HepG2 (cell line): ENCODE data around the gene BACH1. TPM values are rescaled to one million over a fixed set of nuclear protein-coding genes. Genes with fewer than 3 reads are reported as not detected.

Source experiments
- ATAC-seq: fragments of 200-7000 bp; cut with Tn5 transposase; 3 replicates; pipeline ENCODE4 v1.9.1; 2020; ENCODE audit warnings: mild to moderate bottlenecking, moderate library complexity
- BruUV-seq: library from RNA; stranded (reverse); fragments of 400-500 nt; replicated peaks from 2 replicates; lab custom pipeline; 2021; lab: Mats Ljungman, UMichigan
- CTCF ChIA-PET: fragments of 300-600 bp; formaldehyde crosslinking; extraction: SDS; loops from one replicate; lab custom pipeline; 2021; ENCODE audit warnings: low total read pairs, inconsistent platforms, low intra/inter-chr PET ratio; lab: Yijun Ruan, JAX
- POLR2A ChIA-PET: fragments of 350-600 bp; sonication (Branson Sonifier 250); formaldehyde crosslinking; loops from one replicate; lab custom pipeline; 2020; ENCODE audit warnings: antibody characterized with exemption, inconsistent platforms; lab: Yijun Ruan, JAX
- DNase-seq: peaks from one replicate; pipeline ENCODE4 v3.0.0-alpha.2; 2015; ENCODE audit warnings: low spot score
- FAIRE-seq: peaks from 3 replicates; lab custom pipeline; 2011; peaks lifted over from hg19 to GRCh38; lab: Jason Lieb, UNC
- H2AFZ ChIP-seq: one replicate; pipeline ENCODE4 v1.6.1; 2011; ENCODE audit warnings: low read length, inconsistent platforms
- H3K27ac ChIP-seq: fragments of 300-600 bp; 3 replicates; pipeline ENCODE4 v1.8.0; 2011; ENCODE audit warnings: mixed run types, mild to moderate bottlenecking, mixed read lengths, low read length, inconsistent platforms; ENCODE audit not compliant: insufficient read depth; ENCODE audit errors: extremely low read length
- H3K27me3 ChIP-seq, 2 experiments: fragments of 200-600 bp in 1 of 2; 2 replicates in 1 of 2; 3 replicates in 1 of 2; pipeline versions ENCODE4 v1.6.0 to v1.8.0; 2011; ENCODE audit warnings: low read length in 2 of 2, mild to moderate bottlenecking in 2 of 2, moderate library complexity in 2 of 2, inconsistent platforms in 1 of 2; ENCODE audit not compliant: insufficient read depth in 2 of 2, control insufficient read depth in 1 of 2
- H3K36me3 ChIP-seq, 2 experiments: fragments of 200-600 bp in 1 of 2; replicated peaks in 1 of 2; 2 replicates in 1 of 2; 3 replicates in 1 of 2; pipeline versions ENCODE4 v1.5.1 to v1.8.0; 2011; ENCODE audit warnings: low read length in 2 of 2, inconsistent platforms in 1 of 2; ENCODE audit not compliant: insufficient read depth in 2 of 2, control insufficient read depth in 1 of 2
- H3K4me1 ChIP-seq: 2 replicates; pipeline ENCODE4 v1.5.1; 2012; ENCODE audit warnings: low read length, inconsistent platforms; ENCODE audit not compliant: insufficient read depth
- H3K4me2 ChIP-seq: 2 replicates; pipeline ENCODE4 v1.6.0; 2011; ENCODE audit warnings: low read depth, low read length, inconsistent platforms
- H3K4me3 ChIP-seq, 3 experiments: fragments of 200-600 bp in 1 of 3; sonication (generic), shearing (Covaris generic) in 1 of 3; replicated peaks in 1 of 3; 2 replicates each; pipeline ENCODE4 v1.5.1; 2011 to 2016; ENCODE audit warnings: low read length in 3 of 3, inconsistent platforms in 2 of 3, low read depth in 2 of 3, mild to moderate bottlenecking in 2 of 3, control low read depth in 1 of 3, mixed read lengths in 1 of 3; ENCODE audit not compliant: insufficient read depth in 1 of 3
- H3K79me2 ChIP-seq: one replicate; pipeline ENCODE4 v1.6.1; 2011; ENCODE audit warnings: low read length, inconsistent platforms; ENCODE audit not compliant: insufficient read depth
- H3K9ac ChIP-seq: 2 replicates; pipeline ENCODE4 v1.6.0; 2011; ENCODE audit warnings: mild to moderate bottlenecking, low read depth, low read length, inconsistent platforms; ENCODE audit not compliant: insufficient read depth
- H3K9me3 ChIP-seq: 2 replicates; pipeline ENCODE4 v1.5.1; 2012; ENCODE audit warnings: mild to moderate bottlenecking, low read length
- H4K20me1 ChIP-seq: 2 replicates; pipeline ENCODE4 v1.6.0; 2011; ENCODE audit warnings: inconsistent platforms, mild to moderate bottlenecking, low read length, moderate library complexity; ENCODE audit not compliant: insufficient read depth
- AHR ChIP-seq: IDR thresholded peaks from 2 replicates; pipeline ENCODE4 v1.6.1; 2018; ENCODE audit warnings: missing genetic modification reagents, missing compliant biosample characterization
- BRCA1 ChIP-seq: sonication (generic); formaldehyde crosslinking; IDR thresholded peaks from 2 replicates; pipeline ENCODE4 v1.4.0; 2020; ENCODE audit warnings: missing genetic modification reagents
- CBX2 ChIP-seq, 2 experiments: fragments of 200-600 bp in 1 of 2; sonication (generic); formaldehyde crosslinking in 1 of 2; IDR thresholded peaks; 2 replicates each; pipeline versions ENCODE4 v1.7.0 to v1.8.1; 2018 to 2022; ENCODE audit warnings: low read depth in 2 of 2, low read length in 1 of 2, mild to moderate bottlenecking in 1 of 2, missing genetic modification reagents in 1 of 2
- CEBPB ChIP-seq: IDR thresholded peaks from 2 replicates; pipeline ENCODE4 v1.6.1; 2011; ENCODE audit warnings: low read depth, low read length, improper control_type of control experiment, borderline replicate concordance
- EP300 ChIP-seq, 3 experiments: sonication (generic) in 1 of 3; formaldehyde crosslinking in 1 of 3; IDR thresholded peaks; 2 replicates each; pipeline versions ENCODE4 v1.5.1 to v1.6.1; 2011 to 2020; ENCODE audit warnings: low read depth in 2 of 3, low read length in 2 of 3, borderline replicate concordance in 1 of 3, improper control_type of control experiment in 1 of 3, mild to moderate bottlenecking in 1 of 3, missing genetic modification reagents in 1 of 3, moderate library complexity in 1 of 3
- GTF3A ChIP-seq: sonication (generic); formaldehyde crosslinking; conservative IDR thresholded peaks from 2 replicates; pipeline ENCODE4 v1.4.0; 2020; ENCODE audit warnings: mild to moderate bottlenecking, missing genetic modification reagents
- HNF4A ChIP-seq: sonication (generic); formaldehyde crosslinking; IDR thresholded peaks from 2 replicates; pipeline ENCODE4 v1.4.0; 2020; ENCODE audit warnings: missing genetic modification reagents
- HOXA3 ChIP-seq: sonication (generic); formaldehyde crosslinking; IDR thresholded peaks from 2 replicates; pipeline ENCODE4 v1.5.0; 2020; ENCODE audit warnings: missing genetic modification reagents
- JDP2 ChIP-seq: sonication (generic); formaldehyde crosslinking; IDR thresholded peaks from 2 replicates; pipeline ENCODE4 v1.8.1; 2022; ENCODE audit warnings: missing genetic modification reagents, borderline replicate concordance
- KAT8 ChIP-seq: IDR thresholded peaks from 2 replicates; pipeline ENCODE4 v1.6.1; 2016; ENCODE audit warnings: missing genetic modification reagents, missing compliant biosample characterization
- TCF12 ChIP-seq, 2 experiments: fragments of 450-650 bp in 1 of 2; sonication (generic) in 1 of 2; formaldehyde crosslinking in 1 of 2; IDR thresholded peaks; 2 replicates each; pipeline versions ENCODE4 v1.6.1 to v1.8.0; 2017 to 2022; ENCODE audit warnings: antibody characterized with exemption in 1 of 2, mild to moderate bottlenecking in 1 of 2, missing genetic modification reagents in 1 of 2, moderate library complexity in 1 of 2
- ZBTB20 ChIP-seq: sonication (generic); formaldehyde crosslinking; IDR thresholded peaks from 2 replicates; pipeline ENCODE4 v1.8.1; 2023; ENCODE audit warnings: missing genetic modification reagents, low read depth, mild to moderate bottlenecking, borderline replicate concordance
- ZNF382 ChIP-seq: sonication (generic); formaldehyde crosslinking; IDR thresholded peaks from 2 replicates; pipeline ENCODE4 v1.5.0; 2020; ENCODE audit warnings: missing genetic modification reagents, mild to moderate bottlenecking, borderline replicate concordance
- ZNF446 ChIP-seq: sonication (generic); formaldehyde crosslinking; IDR thresholded peaks from 2 replicates; pipeline ENCODE4 v1.5.0; 2020; ENCODE audit warnings: mild to moderate bottlenecking, missing genetic modification reagents
- WGBS: methylation state at CpG from one replicate; pipeline ENCODE4 v1.1.6; 2017; ENCODE audit warnings: low lambda C conversion rate; 5-methylcytosine and 5-hydroxymethylcytosine counted together
- in situ Hi-C: cut with HindIII; loops from 2 replicates; pipeline ENCODE4 v1.10.0; 2017; ENCODE audit warnings: low pct_unique_long_range_greater_than_20kb; ENCODE audit not compliant: extremely low pct_ligation_motif_present
- intact Hi-C: fragments of 100-400 bp; cut with micrococcal nuclease; formaldehyde crosslinking; loops from one replicate; pipeline ENCODE4 v1.10.0; 2022; ENCODE audit not compliant: unreplicated experiment
- polyA plus RNA-seq, 8 experiments: library from polyadenylated mRNA; depleted of rRNA in 3 of 8; stranded (reverse) in 7 of 8; unstranded in 1 of 8; fragments of >200 nt; fragmentation: Illumina TruSeq in 4 of 8; extraction: Trizol in 4 of 8; gene quantifications; 2 replicates each; pipeline versions ENCODE4 v1.2.1 to v1.2.3, GENCODE V29; 2011 to 2016; ENCODE audit warnings: low read depth in 4 of 8, missing spikeins in 1 of 8, mixed read lengths in 1 of 8; ENCODE audit not compliant: insufficient read depth in 1 of 8
- total RNA-seq, 5 experiments: library from RNA; depleted of rRNA; stranded (reverse); fragments of >200 nt; fragmentation: Illumina TruSeq; extraction: Trizol; gene quantifications; 2 replicates each; pipeline ENCODE4 v1.2.3, GENCODE V29; 2016; ENCODE audit warnings: low read depth in 1 of 5
- TF ChIP-seq, protein P1 (sequence below): sonication (generic); formaldehyde crosslinking; conservative IDR thresholded peaks from 2 replicates; pipeline ENCODE4 v1.4.0; 2020; ENCODE audit warnings: missing genetic modification reagents
- TF ChIP-seq, protein P2 (sequence below): sonication (generic); formaldehyde crosslinking; IDR thresholded peaks from 2 replicates; pipeline ENCODE4 v1.4.0; 2020; ENCODE audit warnings: mild to moderate bottlenecking, missing genetic modification reagents
- TF ChIP-seq, protein P3 (sequence below): IDR thresholded peaks from 2 replicates; pipeline ENCODE4 v1.6.1; 2016; ENCODE audit warnings: low read depth, borderline replicate concordance
- TF ChIP-seq, protein P4 (sequence below): sonication (generic); formaldehyde crosslinking; conservative IDR thresholded peaks from 2 replicates; pipeline ENCODE4 v1.4.0; 2020; ENCODE audit warnings: missing genetic modification reagents

The BACH1 gene
- total and polyA plus RNA-seq, 2 of the 13 experiments (the other 11 are each of a cell fraction or from before 2014, with no cell fraction given), result 16.5 to 51.7 TPM

DNA sequence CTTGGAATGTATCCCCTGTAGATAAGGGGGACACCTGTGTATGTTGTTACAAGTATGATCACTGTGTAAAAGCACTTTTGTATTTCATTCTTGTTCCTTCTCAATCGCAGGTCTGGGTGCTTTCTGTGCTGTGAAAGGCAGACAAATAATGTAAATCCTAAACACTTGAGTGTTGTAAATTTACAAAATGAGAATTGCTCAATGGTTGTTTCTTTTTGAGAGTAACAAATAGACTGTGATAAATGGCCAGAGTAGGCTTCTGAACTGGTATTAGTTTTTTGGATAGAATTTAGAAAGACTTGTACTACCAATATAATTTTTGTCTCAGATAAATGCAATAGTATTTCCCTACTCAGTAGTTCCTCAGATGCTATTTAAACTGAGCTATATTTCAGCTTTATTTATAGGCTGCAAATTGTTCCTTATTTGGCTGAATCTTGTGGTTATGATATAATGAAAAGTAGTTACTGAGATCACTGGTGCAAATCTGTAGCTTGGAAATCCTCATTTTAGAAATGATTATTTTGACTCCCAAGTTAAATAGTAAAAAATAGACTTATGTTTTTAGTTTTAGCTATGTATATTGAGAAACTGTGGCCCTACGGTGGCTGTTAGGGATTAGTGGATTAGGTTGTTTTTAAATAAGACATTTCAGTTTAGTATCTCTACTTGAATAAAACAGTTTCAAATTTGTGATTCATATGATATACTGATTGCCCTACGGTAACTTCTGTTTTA, 9.2 kb downstream of the BACH1 start:
- peaks cover 99% of the 10 kb centered on the region for H3K79me2 ChIP-seq
- no peak for ATAC-seq
- TF ChIP-seq ZBTB20 (CRISPR knock-in tag) (no peak), ZNF446 (CRISPR knock-in tag) (no peak), CEBPB (no peak), HNF4A (no peak), TCF12 (IDR thresholded peaks at IDR 0.05) (no peak), TCF12 (CRISPR knock-in tag; IDR thresholded peaks at IDR 0.05) (no peak), AHR (CRISPR knock-in tag) (no peak), BRCA1 (CRISPR knock-in tag) (no peak), EP300 (IDR thresholded peaks at IDR 0.05; ENCODE audit: low read depth in 2 of 2, low read length in 2 of 2) (no peak), EP300 (CRISPR knock-in tag; IDR thresholded peaks at IDR 0.05; ENCODE audit: borderline replicate concordance) (no peak), HOXA3 (CRISPR knock-in tag) (no peak), JDP2 (no peak), CBX2 (IDR thresholded peaks at IDR 0.05; ENCODE audit: low read depth, low read length) (no peak), CBX2 (CRISPR knock-in tag; IDR thresholded peaks at IDR 0.05; ENCODE audit: low read depth) (no peak), KAT8 (CRISPR knock-in tag) (no peak), ZNF382 (CRISPR knock-in tag) (no peak), GTF3A (CRISPR knock-in tag) (no peak)
- TF ChIP-seq, protein P1, sequence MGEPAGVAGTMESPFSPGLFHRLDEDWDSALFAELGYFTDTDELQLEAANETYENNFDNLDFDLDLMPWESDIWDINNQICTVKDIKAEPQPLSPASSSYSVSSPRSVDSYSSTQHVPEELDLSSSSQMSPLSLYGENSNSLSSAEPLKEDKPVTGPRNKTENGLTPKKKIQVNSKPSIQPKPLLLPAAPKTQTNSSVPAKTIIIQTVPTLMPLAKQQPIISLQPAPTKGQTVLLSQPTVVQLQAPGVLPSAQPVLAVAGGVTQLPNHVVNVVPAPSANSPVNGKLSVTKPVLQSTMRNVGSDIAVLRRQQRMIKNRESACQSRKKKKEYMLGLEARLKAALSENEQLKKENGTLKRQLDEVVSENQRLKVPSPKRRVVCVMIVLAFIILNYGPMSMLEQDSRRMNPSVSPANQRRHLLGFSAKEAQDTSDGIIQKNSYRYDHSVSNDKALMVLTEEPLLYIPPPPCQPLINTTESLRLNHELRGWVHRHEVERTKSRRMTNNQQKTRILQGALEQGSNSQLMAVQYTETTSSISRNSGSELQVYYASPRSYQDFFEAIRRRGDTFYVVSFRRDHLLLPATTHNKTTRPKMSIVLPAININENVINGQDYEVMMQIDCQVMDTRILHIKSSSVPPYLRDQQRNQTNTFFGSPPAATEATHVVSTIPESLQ, result no peak
- TF ChIP-seq, protein P2, sequence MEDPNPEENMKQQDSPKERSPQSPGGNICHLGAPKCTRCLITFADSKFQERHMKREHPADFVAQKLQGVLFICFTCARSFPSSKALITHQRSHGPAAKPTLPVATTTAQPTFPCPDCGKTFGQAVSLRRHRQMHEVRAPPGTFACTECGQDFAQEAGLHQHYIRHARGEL (CRISPR knock-in tag), result no peak
- TF ChIP-seq, protein P3, sequence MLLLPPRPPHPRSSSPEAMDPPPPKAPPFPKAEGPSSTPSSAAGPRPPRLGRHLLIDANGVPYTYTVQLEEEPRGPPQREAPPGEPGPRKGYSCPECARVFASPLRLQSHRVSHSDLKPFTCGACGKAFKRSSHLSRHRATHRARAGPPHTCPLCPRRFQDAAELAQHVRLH (CRISPR knock-in tag), result no peak
- TF ChIP-seq, protein P4, sequence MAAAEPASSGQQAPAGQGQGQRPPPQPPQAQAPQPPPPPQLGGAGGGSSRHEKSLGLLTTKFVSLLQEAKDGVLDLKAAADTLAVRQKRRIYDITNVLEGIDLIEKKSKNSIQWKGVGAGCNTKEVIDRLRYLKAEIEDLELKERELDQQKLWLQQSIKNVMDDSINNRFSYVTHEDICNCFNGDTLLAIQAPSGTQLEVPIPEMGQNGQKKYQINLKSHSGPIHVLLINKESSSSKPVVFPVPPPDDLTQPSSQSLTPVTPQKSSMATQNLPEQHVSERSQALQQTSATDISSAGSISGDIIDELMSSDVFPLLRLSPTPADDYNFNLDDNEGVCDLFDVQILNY (CRISPR knock-in tag), result no peak
- no peak overlapping the region for H3K27ac ChIP-seq
- in situ Hi-C loops, result no loop called here
- DNase-seq, result no peak
- BruUV-seq, result no TSS peak
- no peak overlapping the region for H2AFZ ChIP-seq
- H3K9me3 ChIP-seq, result peaks cover 4% of the 10 kb centered on the region; the same call in 1 of the 2 replicates
- POLR2A ChIA-PET, result no interaction called here
- no peak for FAIRE-seq
- no peaks in the 10 kb centered on the region for H3K27me3 ChIP-seq
- H3K4me2 ChIP-seq, result no peak overlapping the region
- peaks cover 66% of the 10 kb centered on the region for H4K20me1 ChIP-seq
- no peak overlapping the region for H3K9ac ChIP-seq
- WGBS, result 92% methylated on average over 3 of the region's 3 CpGs
- intact Hi-C loops, result no loop called here
- H3K4me3 ChIP-seq, result no peak overlapping the region
- CTCF ChIA-PET, result no interaction called here
- H3K4me1 ChIP-seq, result peaks cover 51% of the 10 kb centered on the region
- peaks cover 1 to 8% of the 10 kb centered on the region in 2 experiments; a peak in 1 of 5 replicates for H3K36me3 ChIP-seq
